Measurements from ENCODE around the gene KIF3C. TPM values are rescaled to one million over a fixed set of nuclear protein-coding genes. Genes with fewer than 3 reads are reported as not detected.
"Not testable (repeated sequence)": the region's sequence is repeated elsewhere in the genome, so short reads cannot be mapped to it uniquely, and the experiment has no call there.

The KIF3C gene
- total RNA-seq, 2 donors from 2014 or later: 8.7 to 18.8 TPM

- not testable (repeated sequence) for H3K27ac ChIP-seq; H3K9me3 ChIP-seq; H3K4me1 ChIP-seq (ENCODE audit: control insufficient read depth in 1 of 2, low read depth in 2 of 2); DNase-seq (ENCODE audit: low spot score); ATAC-seq (ENCODE audit: insufficient number of reproducible peaks, low FRiP score, low read depth); H3K4me3 ChIP-seq; H3K36me3 ChIP-seq; H3K27me3 ChIP-seq (replicated peaks; ENCODE audit: insufficient read depth)
These were observed 66.9 kb downstream of the KIF3C start for GRCh38 chr2:25915411-25915810.

- not testable (repeated sequence) for H3K27me3 ChIP-seq (replicated peaks; ENCODE audit: insufficient read depth); H3K9me3 ChIP-seq; H3K4me3 ChIP-seq; DNase-seq (ENCODE audit: low spot score); H3K36me3 ChIP-seq; H3K27ac ChIP-seq; H3K4me1 ChIP-seq (ENCODE audit: control insufficient read depth in 1 of 2, low read depth in 2 of 2); ATAC-seq (ENCODE audit: insufficient number of reproducible peaks, low FRiP score, low read depth)
These were observed 68.7 kb downstream of the KIF3C start for GRCh38 chr2:25913696-25913973.

GRCh38 chr2:25912851-25913695, 69.2 kb downstream of the KIF3C start:
- TF ChIP-seq CTCF (IDR thresholded peaks at IDR 0.05): no peak
- H3K27me3 ChIP-seq (replicated peaks; ENCODE audit: insufficient read depth): no peaks in the 10 kb centered on the region
- no peaks in the 10 kb centered on the region for H3K9me3 ChIP-seq
- ATAC-seq (ENCODE audit: insufficient number of reproducible peaks, low FRiP score, low read depth) (no peak), DNase-seq (ENCODE audit: low spot score) (no peak)
- no peaks in the 10 kb centered on the region for H3K4me1 ChIP-seq (ENCODE audit: control insufficient read depth in 1 of 2, low read depth in 2 of 2)
- H3K36me3 ChIP-seq: no peaks in the 10 kb centered on the region
- no peak overlapping the region for H3K4me3 ChIP-seq
- no peak overlapping the region for H3K27ac ChIP-seq

GRCh38 chr2:25909574-25909973, 72.7 kb downstream of the KIF3C start:
- H3K9me3 ChIP-seq; H3K4me1 ChIP-seq (ENCODE audit: control insufficient read depth in 1 of 2, low read depth in 2 of 2); H3K27me3 ChIP-seq (replicated peaks; ENCODE audit: insufficient read depth); DNase-seq (ENCODE audit: low spot score); H3K27ac ChIP-seq; H3K4me3 ChIP-seq; ATAC-seq (ENCODE audit: insufficient number of reproducible peaks, low FRiP score, low read depth); H3K36me3 ChIP-seq: not testable (repeated sequence)

- TF ChIP-seq CTCF (IDR thresholded peaks at IDR 0.05): no peak
- DNase-seq (ENCODE audit: low spot score): no peak
These were observed 77.2 kb downstream of the KIF3C start for GRCh38 chr2:25905126-25905525.

GRCh38 chr2:25903216-25903776, 79.0 kb downstream of the KIF3C start:
- DNase-seq (ENCODE audit: low spot score): no peak
- Histone ChIP-seq H3K36me3 (no peaks in the 10 kb centered on the region), H3K27ac (no peak overlapping the region), H3K9me3 (no peaks in the 10 kb centered on the region), H3K27me3 (replicated peaks; ENCODE audit: insufficient read depth) (no peaks in the 10 kb centered on the region), H3K4me1 (ENCODE audit: control insufficient read depth in 1 of 2, low read depth in 2 of 2) (no peaks in the 10 kb centered on the region), H3K4me3 (no peak overlapping the region)
- no peak for TF ChIP-seq CTCF (IDR thresholded peaks at IDR 0.05)
- ATAC-seq (ENCODE audit: insufficient number of reproducible peaks, low FRiP score, low read depth): no peak

More at GRCh38 chr2:25905126-25905525, 77.2 kb downstream of the KIF3C start:
- no peaks in the 10 kb centered on the region for H3K4me1 ChIP-seq (ENCODE audit: control insufficient read depth in 1 of 2, low read depth in 2 of 2)
- no peak for ATAC-seq (ENCODE audit: insufficient number of reproducible peaks, low FRiP score, low read depth)
- H3K27me3 ChIP-seq (replicated peaks; ENCODE audit: insufficient read depth): no peaks in the 10 kb centered on the region
- no peaks in the 10 kb centered on the region for H3K9me3 ChIP-seq
- H3K4me3 ChIP-seq: no peak overlapping the region
- H3K36me3 ChIP-seq: no peaks in the 10 kb centered on the region
- no peak overlapping the region for H3K27ac ChIP-seq

Measured in thoracic aorta (tissue), 2 donors.